Measurements from ENCODE around the gene HIVEP1. TPM values are rescaled to one million over a fixed set of nuclear protein-coding genes. Genes with fewer than 3 reads are reported as not detected.

HIVEP1 gene
- polyA plus RNA-seq, 10 donors, result 15.2 to 30.1 (median 22.0) TPM

GRCh38 chr6:12047792-12048432, 35.8 kb downstream of the HIVEP1 start:
- DNase-seq, result no peak

GRCh38 chr6:12048609-12049008, 36.5 kb downstream of the HIVEP1 start:
- no peak for DNase-seq

- DNase-seq, result no peak
These were observed 37.1 kb downstream of the HIVEP1 start for GRCh38 chr6:12049165-12049564.

DNA sequence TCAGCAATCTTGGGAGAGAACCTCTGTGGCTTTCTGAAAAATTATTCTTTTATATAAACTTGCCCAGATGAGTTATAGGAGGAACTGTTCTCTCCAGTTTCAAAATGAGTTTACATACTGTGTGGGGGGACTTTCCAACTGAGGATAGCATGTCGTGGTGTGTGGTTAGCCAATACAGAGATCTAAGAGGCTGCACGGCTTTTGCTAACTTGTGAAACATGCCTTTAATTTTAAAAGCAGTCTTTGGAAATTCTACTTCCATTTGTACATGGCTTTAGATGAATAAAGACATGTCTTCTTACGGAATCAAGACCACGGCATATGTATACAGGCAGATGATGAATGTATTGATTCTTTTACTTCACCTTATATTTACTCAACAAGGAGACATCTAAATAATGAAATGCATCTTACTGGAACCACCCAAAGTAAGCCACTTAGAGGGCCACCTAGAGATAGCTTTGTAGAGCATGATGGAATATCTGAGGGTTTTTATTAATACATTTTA, 39.8 kb downstream of the HIVEP1 start:
- DNase-seq, result no peak

DNA sequence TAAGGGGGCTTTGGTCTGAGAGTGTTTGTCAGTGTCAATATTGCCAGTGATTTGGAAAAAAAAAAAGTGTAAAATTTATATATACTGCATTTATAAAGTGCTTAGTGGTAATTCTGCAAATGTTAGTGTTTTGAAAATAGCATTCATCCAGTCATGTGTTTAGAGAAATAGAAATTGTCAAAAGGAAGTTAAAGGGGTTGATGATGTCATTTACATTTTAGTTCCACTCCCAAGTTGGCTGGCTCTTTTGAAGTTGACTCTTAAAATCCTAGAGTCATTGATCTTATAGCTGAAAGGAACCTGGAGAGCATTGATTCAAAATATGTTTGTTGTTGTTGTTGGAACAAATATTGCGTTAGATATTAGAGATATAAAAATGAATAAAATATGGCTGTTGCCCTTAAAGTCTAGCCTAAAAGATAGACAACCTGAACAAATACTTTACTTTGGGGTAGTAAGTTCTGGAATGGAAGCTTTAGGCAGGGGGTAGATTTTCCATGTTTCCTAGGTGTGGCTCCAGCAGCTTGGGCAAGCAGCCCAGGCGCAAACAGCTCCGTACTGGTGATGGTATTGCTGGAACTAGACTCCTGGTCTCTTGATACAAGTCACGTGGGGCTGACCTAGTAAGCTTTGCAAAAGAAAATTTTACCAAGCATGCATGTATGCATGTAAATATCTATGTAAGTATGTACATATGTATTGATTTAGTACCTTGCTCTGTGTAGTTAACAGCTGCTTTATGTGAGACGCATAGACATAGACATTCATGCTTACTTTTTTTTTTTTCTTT, 46.3 kb downstream of the HIVEP1 start:
- peak in 2 of 3 donors; percentile 58 to 67 for DNase-seq

GRCh38 chr6:12060780-12061609, 48.9 kb downstream of the HIVEP1 start:
- DNase-seq, result peak in 2 of 3 donors; percentile 28 to 53

DNA sequence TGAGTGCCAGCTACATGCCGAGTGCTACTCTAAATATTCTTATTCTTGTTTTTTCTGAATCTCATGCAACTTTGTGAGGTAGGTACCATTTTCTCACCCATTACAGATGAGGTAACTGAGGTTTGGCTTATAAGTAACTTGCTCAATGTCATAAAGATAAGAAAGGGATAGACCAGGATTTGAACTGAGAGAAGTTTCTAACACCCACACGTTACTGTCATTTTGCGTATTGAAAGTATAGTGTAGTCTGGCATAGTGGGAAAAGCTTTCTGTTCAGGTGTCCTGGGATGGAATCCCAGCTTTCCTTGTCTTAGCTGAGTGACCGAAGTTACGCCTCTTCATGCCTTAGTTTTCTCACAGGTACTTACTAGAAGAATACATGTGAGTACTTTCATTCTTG, 50.5 kb downstream of the HIVEP1 start:
- DNase-seq, result no peak

GRCh38 chr6:12064131-12064530, 52.0 kb downstream of the HIVEP1 start:
- peak; percentile 19 to 64 (median 56) for DNase-seq

- DNase-seq, result peak in 2 of 3 donors; percentile 33 to 67
These were observed 52.5 kb downstream of the HIVEP1 start for GRCh38 chr6:12064538-12065071.

- no peak for DNase-seq
These were observed 53.4 kb downstream of the HIVEP1 start for GRCh38 chr6:12065321-12066140.

- no peak for DNase-seq
These were observed 54.2 kb downstream of the HIVEP1 start for GRCh38 chr6:12066297-12066696.

DNA sequence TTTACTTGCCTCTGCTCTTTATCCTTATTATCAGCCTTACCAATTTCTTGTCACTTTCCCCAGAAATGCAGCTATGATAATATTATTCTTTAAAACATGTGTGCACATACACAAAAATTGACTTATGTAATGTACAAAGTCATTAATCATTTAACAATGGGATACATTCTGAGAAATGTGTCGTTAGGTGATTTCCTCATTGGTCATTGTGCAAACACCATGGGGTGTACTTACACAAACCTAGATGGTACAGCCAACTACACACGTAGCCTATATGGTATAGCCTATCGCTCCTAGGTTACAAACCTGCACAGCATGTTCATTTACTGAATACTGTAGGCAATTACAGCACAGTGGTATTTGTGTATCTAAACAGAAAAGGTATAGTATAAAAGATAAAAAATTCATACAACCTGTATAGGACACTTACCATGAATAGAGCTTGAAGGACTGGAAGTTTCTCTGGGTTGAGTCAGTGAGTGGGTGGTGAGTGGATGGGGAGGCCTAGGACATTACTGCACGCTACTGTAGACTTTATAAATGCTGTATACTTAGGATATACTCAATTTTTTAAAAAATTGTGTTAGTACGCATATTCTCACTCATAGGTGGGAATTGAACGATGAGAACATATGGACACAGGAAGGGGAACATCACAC, 56.9 kb downstream of the HIVEP1 start:
- no peak for DNase-seq

GRCh38 chr6:12069891-12070529, 57.9 kb downstream of the HIVEP1 start:
- DNase-seq, result no peak

DNA sequence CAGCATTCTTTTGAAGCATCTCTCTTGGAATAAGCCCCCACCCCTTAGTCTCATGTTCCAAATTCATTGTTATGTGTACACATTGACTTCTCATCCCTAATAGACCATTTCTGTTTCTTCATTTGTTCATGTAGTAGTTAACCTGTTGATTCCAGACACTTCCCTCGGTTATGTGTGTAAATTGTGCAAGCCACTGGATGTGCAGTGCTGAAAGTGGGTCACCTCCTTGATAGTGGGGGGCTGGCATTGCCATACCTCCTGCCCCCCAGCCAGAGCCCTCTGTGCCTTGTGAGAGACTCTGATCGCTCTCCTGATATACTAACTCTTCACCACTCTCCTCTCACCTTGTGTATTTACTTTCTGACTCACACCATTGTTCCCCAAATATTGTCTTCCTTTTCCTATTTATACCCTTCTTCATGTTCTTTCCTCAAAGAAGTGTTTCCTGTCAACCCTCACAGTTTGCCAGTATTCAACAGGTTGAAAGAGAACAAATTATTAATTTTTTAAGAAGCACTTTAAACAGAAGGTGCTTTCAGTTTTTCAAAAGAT, 59.0 kb downstream of the HIVEP1 start:
- DNase-seq, result no peak

- DNase-seq, result peak in 1 of 3 donors; percentile 42
These were observed 63.0 kb downstream of the HIVEP1 start for GRCh38 chr6:12075067-12075563.

GRCh38 chr6:12077021-12077710, 65.1 kb downstream of the HIVEP1 start:
- DNase-seq, result no peak

DNA sequence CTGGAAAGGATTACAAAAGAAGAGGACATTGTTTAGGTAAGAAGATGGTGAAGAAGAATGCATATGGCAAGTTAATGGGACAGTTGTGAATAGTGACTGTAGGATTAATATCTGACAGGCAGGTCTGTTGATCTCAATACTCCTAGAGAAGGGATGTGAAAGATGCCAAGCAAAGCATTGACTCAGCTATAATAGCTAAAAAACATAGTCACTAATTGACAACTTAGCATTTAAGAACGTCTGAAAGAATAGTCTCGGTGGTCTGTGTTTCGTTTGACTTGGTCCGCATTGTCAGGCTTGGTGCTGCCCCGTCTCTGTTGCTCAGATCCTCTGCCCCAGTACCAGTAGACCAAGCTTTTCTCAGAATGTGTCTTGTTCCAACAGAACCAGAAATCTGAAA, 65.9 kb downstream of the HIVEP1 start:
- no peak for DNase-seq

- no peak for DNase-seq
These were observed 69.7 kb downstream of the HIVEP1 start for GRCh38 chr6:12081771-12082170.

DNA sequence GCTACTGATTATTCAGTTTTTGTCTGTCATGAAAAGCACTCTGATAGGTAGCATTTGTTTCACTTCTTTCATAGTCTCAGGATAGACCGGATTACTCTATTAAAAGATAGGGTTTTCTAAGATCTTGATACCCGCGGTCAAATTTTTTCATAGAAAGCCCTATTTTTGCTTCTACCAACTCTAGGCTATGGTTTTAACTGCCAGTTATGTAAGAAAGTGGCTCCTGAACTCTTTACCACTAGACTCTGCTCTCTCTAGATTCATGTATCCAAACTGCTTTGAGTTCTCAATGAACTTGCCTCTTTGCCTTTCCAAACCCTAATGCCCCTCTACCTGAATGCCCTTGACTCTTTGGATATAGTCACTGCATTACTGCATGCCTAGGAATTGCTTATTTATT, 70.3 kb downstream of the HIVEP1 start:
- DNase-seq, result no peak
